GM19467 (cell line): ENCODE data around the gene ARMC10.
"Not testable (repeated sequence)": the region's sequence is repeated elsewhere in the genome, so short reads cannot be mapped to it uniquely, and the experiment has no call there.

Source experiments
- ATAC-seq: cut with Tn5 transposase; IDR thresholded peaks from one replicate; pipeline ENCODE4 v1.9.1; 2021; ENCODE audit warnings: mild to moderate bottlenecking, moderate library complexity; ENCODE audit not compliant: unreplicated experiment

ARMC10 gene

DNA sequence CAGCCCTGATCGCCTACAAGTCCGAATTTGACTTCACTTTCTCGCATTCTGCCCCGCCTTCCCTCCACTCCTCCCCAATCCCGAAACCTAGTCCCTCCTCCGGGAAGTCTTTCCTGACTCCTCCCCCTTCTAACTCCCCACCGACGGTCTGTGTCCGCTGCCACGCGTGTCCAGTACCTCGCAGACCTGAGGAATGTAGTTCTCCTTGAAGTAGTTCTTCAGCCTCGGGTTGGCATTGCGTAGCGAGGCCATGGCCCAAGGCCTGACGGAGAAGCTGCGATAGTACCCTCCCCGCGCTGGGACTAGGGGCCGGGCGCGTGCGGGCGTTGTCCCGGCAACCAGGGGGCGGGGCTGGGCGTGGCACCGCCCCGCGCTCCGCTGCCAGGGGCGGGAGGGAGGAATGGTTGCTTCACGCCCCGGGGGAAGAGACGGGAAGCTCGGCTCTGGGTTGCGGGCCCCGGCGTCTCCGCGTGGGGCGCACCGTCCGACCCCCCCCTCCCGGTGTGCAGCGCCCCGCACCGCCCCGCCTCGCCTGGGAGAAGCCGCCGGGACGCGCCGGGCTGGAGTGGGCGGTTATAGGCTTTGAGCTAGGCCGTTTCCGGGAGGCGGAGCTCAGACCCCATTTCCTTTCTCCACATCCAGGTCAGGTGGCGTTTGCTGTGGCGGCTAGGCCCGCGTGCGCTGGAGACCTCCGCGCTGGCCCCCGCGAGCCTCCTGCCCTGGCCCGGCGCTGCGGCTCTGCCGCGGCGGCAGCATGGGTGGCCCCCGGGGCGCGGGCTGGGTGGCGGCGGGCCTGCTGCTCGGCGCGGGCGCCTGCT is at the start of gene ARMC10, which contains the start of gene FBXL13:
TSS of gene ARMC10 (plus strand) at position 622 of the 818 bp plus-strand sequence. CDS start at position 755, 133 bp downstream.
TSS of gene FBXL13 (minus strand) at position 278 of the 818 bp plus-strand sequence.
- peak; percentile 88 for ATAC-seq

DNA sequence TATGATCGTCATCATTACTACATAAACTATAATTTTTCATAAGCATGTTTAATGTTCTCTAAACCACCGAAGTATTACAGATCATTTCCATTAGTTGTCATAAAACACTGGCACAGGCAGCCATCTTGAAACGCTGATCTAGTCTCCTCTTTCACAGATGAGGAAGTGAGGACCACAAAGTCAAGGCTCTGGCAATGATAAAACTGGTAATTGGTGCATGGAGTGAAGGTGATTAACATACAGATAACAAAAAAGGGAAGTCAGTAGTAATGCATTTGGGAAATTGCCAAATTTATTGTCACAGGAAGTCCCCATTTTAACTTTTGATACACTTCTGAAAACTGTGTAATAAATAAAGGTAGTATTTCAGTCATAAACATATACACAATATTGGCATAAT is 49.6 kb upstream of the ARMC10 start:
- no peak for ATAC-seq

DNA sequence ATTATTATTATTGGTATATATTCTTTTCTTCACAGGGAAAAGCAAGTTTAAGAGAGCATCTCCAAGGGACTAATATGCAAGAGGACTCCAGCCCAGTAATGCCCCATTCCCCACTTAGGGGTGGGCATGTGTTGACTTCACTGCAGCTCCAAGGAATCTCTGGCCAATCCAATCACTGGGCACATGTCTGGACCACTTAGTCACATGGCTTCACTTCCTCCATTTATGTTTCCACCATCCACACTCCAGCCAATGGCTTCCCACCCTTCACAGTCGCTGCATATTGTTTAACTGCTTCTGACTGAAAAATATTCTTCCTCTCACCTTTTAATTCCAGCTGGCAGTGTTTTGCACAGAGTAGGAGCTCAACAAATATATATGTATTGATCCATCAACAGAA is 43.9 kb upstream of the ARMC10 start:
- no peak for ATAC-seq

DNA sequence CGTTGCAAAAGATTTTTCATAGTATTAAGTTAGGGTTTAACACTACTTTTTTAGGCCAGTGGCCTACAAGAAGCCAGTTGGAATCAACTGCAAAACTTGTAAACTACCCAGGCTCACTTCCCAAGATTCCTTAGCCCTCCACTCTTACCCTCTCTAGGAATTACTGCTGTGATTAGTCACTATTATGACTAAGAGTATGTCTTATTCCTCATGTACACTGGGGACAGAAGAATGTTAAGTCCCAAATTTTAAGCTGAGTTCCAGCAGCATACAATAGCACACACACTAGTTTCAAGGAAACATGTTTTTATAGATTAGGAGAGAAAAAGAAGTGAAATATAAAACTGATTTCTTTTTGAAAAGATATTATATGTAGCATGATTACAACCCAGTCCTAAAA is 43.2 kb upstream of the ARMC10 start:
- ATAC-seq: no peak

DNA sequence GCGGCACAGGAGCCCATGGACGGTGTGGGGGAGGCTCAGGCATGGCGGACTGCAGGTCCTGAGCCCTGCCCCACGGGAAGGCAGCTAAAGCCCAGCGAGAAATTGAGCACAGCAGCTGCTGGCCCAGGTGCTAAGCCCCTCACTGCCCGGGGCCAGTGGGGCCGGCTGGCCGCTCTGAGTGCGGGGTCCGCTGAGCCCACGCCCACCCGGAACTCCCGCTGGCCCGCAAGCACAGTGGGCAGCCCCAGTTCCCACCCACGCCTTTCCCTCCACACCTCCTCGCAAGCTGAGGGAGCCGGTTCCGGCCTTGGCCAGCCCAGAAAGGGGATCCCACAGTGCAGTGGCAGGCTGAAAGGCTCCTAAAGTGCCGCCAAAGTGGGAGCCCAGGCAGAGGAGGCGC is 40.6 kb upstream of the ARMC10 start:
- ATAC-seq: not testable (repeated sequence)

DNA sequence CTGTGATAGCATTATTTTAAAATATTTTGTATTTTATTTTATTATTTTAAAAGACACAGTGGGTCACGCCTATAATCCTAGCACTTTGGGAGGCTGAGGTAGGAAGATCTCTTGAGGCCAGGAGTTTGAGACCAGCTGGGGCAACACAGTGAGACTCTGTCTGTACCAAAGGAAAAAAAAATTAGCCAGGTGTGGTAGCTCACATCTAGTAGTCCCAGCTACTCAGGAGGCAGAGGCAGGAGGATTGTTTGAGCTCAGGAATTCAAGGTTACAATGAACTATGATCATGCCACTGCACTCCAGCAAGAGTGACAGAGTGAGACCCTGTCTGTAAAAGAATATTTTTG is 37.5 kb upstream of the ARMC10 start:
- no peak for ATAC-seq

DNA sequence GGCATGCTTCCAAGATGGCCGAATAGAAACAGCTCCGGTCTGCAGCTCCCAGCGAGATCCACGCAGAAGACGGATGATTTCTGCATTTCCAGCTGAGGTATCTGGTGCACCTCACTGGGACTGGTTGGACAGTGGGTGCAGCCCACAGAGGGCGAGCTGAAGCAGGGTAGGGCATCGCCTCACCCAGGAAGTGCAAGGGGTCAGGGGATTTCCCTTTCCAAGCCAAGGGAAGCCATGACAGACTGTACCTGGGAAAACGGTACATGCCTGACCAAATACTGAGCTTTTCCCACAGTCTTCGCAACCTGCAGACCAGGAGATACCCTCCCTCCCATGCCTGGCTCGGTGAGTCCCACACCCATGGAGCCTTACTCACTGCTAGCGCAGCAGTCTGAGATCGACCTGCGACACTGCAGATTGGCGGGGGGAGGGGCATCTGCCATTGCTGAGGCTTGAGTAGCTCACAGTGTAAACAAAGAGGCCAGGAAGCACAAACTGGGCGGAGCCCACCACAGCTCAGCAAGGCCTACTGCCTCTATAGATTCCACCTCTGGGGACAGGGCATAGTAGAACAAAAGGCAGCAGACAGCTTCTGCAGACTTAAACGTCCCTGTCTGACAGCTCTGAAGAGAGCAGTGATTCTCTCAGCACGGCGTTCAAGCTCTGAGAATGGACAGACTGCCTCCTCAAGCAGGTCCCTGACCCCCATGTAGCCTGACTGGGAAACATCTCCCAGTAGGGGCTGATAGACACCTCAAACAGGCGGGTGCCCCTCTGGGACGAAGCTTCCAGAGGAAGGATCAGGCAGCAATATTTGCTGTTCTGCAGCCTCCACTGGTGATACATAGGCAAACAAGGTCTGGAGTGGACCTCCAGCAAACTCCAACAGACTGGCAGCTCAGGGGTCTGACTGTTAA is 36.9 kb upstream of the ARMC10 start:
- ATAC-seq: not testable (repeated sequence)

DNA sequence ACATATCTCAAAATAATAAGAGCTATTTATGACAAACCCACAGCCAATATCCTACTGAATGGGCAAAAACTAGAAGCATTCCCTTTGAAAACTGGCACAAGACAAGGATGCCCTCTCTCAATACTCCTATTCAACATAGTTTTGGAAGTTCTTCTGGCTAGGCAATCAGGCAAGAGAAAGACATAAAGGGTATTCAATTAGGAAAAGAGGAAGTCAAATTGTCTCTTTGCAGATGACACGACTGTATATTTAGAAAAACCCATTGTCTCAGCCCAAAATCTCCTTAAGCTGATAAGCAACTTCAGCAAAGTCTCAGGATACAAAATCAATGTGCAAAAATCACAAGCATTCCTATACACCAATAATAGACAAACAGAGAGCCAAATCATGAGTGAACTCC is 33.1 kb upstream of the ARMC10 start:
- ATAC-seq: not testable (repeated sequence)

DNA sequence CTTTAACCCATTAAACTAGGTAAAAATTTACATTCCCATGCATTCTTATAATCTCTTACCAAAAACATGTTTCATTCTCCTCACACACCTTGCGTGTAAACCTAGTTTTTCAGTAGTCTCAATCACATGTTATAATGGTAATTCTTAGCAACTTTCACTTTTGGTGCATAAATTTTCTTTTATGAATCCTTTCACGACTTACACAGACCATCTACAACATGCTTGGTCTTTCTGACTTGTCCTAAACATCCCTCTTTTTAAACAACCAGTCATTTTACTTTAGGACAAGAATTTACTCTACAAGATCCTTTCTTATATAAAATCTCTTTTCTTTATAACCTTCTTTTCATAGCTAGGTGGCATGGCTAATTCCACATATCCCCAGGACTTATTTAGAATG is 26.1 kb upstream of the ARMC10 start:
- ATAC-seq: no peak

DNA sequence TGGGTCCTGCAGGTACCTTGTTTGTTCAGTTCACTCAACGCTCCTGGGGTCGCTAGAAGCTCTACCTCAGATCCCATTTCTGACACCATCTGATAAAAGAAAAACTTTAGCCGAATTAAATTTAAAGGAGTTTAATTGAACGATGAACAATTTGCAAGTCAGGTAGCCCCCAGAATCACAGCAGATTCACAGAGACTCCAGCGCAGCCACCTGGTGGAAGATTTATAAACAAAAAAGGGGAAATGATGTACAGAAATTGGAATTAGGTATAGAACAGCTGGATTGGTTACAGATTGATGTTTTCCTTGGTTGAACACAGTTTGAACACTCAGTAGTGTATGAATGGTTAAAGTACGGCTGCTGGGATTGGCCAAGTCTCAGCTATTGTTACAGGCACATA is 23.4 kb upstream of the ARMC10 start:
- no peak for ATAC-seq

DNA sequence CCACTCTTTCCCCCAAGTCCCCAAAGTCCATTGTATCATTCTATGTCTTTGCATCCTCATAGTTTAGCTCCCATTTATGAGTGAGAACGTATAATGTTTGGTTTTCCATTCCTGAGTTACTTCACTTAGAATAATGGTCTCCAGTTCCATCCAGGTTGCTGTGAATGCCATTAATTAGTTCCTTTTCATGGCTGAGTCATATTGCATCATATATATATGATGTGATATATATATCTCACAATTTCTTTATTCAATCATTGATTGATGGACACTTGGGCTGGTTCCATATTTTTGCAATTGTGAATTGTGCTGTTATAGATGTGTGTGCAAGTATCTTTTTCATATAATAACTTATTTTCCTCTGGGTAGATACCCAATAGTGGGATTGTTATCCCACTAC is 18.9 kb upstream of the ARMC10 start:
- ATAC-seq: not testable (repeated sequence)

DNA sequence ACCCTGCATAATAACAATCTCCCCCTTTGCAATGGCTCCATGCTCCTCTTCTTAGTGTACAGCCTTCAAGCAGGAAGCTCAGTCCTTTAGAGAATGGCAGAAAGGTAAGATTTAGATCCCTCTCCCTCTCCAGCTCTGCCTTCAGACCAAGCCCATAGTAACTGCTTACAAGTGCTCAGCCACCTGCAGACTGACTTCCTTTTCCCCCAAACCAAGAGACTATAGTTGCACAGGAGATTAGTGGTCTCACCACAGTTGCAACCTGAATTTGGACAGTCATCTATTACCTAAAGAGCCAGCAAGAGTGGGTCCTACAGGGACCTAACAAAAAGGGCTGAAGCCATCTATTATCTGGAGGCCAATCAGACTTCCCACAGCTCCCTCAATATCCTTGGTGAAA is 16.8 kb upstream of the ARMC10 start:
- no peak for ATAC-seq

DNA sequence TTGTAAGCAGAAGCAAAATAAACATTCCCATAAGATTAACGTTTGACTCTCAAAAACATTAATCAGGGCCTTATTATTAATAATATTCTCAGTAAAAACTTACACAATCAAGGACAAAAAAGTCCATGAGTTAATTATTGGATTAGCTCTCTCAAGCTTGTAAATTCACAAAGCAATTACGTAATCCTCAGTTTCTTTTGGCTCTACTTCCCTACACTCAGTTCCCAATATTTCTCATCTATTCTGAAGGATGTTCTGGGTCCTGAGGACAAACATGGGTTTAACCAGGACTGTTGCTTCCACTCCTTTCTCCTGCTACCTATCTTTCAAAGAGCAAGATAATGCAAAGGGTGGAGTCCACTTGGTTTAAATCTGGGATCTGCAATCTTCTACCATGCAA is 15.5 kb upstream of the ARMC10 start:
- ATAC-seq: no peak

DNA sequence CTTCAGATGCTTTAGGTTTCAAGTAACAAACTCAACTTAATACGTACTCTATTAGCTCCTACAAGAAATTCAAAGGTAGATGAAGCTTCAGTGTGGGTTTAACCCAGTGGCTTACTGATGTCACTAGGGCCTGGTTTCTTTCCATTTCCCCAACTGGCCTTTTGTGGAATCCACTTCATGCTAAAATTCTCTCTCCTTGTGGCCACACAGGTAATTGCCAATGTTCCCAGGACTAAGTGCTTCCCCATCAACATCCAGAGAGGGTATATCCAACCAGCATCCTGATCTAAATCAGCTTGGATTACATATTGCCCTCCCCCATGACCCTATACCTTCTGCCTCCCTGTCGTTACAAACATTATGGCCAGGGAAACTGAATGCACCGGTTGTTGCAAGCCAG is 11.0 kb upstream of the ARMC10 start:
- ATAC-seq: no peak

DNA sequence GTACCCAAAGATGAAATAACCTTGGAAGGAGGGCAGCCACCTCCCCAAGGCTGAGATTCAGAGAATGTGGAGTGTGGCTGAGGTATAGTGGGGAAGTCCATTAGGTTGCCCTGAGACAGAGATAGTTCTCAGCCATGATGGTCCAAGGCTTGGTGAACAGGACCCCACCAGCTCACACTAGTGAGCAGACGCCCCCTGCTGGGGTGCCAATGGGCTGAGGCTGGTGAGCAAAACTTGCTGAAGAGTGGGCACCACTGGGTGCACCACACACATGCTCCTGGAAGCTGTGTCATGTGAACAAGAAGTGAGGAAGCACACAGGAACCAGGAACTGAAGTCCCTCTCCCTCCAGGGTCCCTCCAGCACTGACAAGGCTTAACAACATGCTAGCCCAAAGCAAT is 9.3 kb upstream of the ARMC10 start:
- no peak for ATAC-seq

DNA sequence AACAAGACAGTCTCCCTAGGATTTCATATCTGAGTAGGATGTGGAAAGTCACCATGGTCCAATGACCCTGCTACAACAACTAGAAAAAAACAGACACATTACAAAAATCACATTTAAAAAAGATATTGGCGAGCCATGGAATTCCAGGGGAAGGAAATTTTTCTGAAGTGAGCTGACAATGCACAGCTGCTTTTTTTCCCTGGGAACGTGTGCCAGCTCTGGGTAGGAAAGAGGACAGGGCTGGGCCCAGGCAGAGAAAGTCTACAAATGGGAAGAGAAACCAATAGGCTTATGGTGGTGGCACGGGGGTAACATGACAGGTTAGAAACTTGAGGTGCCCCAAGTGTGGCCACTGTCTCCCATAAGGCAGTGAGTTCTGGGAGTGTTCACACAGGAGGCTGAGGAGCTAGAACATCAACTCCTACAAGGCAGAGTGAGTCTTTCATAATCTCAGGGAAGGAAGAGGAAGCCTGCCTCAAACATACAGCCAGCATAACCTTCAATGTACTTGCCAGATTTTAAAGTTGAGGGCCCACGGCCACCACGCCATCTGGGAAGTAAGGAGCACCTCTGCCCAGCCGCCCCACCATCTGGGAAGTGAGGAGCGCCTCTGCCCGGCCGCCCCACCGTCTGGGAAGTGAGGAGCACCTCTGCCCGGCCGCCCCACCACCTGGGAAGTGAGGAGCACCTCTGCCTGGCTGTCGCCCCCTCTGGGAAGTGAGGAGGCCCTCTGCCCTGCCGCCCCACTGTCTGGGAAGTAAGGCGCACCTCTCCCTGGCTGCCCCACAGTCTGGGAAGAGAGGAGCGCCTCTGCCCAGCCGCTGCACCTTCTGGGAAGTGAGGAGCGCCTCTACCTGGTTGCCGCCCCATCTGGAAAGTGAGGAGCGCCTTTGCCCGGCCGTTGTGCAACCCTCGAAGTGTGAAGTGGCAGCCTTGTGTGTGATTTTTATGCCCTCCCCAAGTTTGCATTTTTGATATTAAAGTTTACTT is 6.2 kb upstream of the ARMC10 start:
- no peak for ATAC-seq

DNA sequence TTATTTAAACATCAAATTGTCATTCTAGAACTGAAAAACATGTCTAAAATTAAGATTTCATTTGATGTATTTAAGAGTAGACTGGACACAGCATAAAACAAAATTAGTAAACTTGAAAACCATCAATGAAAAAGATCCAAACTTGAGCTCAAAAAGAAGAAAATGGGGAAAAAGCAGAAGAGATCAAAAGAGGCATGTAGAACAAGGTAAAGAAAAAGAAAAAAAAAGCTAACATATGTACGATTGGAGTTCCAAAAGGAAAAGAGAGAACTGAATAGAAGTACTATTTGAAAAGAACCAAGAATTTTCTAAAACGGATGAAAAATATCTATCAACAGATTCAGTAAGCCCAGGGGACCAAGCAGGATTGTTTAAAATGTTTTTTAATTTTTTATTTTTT is 3.9 kb upstream of the ARMC10 start:
- ATAC-seq: no peak

DNA sequence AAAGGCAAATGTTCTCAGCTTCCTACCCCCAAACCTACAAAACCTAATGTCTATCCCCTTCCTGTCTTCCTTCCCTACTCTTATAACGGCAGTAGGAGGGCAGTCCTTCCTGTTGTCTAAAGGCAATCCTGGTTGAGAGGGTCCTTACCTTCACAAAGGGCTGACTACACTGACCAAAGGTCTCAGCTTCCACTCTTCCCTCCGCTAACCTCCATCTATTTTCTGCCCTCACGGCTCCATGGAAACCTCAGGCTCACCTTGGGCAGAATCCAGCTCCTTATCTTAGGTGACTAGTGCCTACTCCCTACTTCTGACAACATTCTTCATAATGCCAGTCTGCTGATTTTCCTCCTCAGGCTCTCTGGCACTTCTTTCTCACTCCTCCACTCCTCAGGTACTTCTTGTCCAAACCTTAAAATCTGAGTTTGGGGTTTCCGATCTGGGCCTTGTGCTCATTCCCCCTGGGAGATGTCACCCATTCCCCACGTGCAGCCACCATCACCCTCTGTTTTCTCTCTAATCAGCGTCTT is 886 bp upstream of the ARMC10 start:
- no peak for ATAC-seq

DNA sequence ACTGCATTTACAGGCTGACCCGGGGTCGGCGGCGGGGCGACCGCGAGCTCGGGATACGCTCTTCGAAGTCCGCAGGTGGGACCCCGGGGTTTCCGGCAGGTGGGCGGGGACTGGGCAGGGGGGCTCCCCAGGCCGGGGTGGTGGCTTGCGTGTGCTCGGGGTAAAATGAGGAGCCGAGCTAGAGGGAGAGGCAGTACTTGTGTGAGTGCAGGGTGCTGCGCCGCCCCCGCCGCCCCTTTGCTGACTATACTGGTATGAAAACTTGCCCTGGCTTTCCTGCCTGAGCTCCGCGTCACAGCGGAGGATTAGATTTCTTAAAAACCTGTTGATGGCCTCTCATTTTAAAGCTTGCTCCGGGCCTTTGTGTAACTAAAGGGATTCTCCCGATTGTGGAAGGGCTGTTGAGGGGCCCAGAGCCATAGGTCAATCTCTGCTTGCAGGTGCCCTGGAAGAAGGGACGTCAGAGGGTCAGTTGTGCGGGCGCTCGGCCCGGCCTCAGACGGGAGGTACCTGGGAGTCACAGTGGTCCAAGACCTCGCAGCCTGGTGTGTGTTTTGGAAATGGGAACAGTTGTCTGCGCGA is 488 bp downstream of the ARMC10 start:
- peak; percentile 29 for ATAC-seq

DNA sequence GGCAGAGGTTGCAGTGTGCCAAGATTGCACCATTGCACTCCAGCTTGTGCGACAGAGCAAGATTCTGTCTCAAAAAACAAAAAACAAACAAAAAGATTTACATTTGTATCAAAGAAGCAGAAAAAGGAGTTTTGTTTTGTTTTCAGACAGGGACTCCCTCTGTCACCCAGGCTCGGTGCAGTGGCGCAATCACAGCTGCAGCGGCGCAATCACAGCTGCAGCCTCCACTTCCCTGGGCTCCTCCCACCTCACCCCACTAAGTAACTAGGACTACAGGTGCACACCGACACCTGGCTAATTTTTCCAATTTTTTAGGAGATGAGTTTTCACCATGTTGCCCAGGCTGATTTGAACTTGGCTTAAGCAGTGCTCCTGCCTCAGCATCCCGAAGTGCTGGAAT is 1.8 kb downstream of the ARMC10 start:
- ATAC-seq: no peak
